Measurements from ENCODE around the gene CFAP61.

CFAP61 gene

DNA sequence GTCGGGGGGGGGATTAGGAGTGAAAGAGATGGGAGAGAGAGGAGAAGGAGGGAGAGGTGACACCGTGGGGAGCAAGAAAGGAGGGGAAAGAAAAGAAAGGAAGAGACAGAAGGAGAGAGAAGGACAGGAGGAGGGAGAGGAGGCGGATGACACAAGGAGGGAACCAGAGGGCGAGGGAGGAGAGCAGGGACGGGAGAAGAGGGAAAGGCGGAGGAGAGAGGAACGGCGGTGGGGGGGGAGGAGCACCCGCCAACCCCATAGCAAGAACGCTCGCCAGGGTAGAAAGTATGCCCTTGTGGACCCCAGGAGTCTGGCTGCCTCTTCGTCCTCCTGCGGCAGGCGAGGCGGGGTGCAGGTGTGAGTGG lies 311.1 kb downstream of the CFAP61 start:
- Histone ChIP-seq H3K4me3 (ENCODE audit: low read length, poor library complexity, severe bottlenecking) (no peak overlapping the region), H3K27me3 (ENCODE audit: insufficient read depth, low read length, poor library complexity, severe bottlenecking) (no peaks in the 10 kb centered on the region), H4K20me1 (ENCODE audit: insufficient read depth, low read length, poor library complexity, severe bottlenecking) (no peaks in the 10 kb centered on the region), H3K9ac (ENCODE audit: low read depth, low read length, poor library complexity, severe bottlenecking) (no peak overlapping the region), H3K4me2 (ENCODE audit: low read depth, low read length, poor library complexity, severe bottlenecking) (no peak overlapping the region), H3K79me2 (ENCODE audit: insufficient read depth, low read length) (no peaks in the 10 kb centered on the region), H3K36me3 (ENCODE audit: insufficient read depth, low read length) (no peaks in the 10 kb centered on the region), H2AFZ (ENCODE audit: low read length) (no peak overlapping the region), H3K4me1 (ENCODE audit: insufficient read depth, low read length, poor library complexity, severe bottlenecking) (peaks cover 6% of the 10 kb centered on the region), H3K9me2 (replicated peaks; ENCODE audit: low read depth, low read length) (no peaks in the 10 kb centered on the region), H3K9me3 (ENCODE audit: insufficient read depth, low read depth, low read length) (no peaks in the 10 kb centered on the region), H3F3A (ENCODE audit: low read depth) (0 out of 2 replicates have a peak, but pooled peaks cover 3% of the 10 kb centered on the region)
- TF ChIP-seq, protein P1, sequence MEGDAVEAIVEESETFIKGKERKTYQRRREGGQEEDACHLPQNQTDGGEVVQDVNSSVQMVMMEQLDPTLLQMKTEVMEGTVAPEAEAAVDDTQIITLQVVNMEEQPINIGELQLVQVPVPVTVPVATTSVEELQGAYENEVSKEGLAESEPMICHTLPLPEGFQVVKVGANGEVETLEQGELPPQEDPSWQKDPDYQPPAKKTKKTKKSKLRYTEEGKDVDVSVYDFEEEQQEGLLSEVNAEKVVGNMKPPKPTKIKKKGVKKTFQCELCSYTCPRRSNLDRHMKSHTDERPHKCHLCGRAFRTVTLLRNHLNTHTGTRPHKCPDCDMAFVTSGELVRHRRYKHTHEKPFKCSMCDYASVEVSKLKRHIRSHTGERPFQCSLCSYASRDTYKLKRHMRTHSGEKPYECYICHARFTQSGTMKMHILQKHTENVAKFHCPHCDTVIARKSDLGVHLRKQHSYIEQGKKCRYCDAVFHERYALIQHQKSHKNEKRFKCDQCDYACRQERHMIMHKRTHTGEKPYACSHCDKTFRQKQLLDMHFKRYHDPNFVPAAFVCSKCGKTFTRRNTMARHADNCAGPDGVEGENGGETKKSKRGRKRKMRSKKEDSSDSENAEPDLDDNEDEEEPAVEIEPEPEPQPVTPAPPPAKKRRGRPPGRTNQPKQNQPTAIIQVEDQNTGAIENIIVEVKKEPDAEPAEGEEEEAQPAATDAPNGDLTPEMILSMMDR (conservative IDR thresholded peaks at IDR 0.05; ENCODE audit: low read length) = no peak
- no peak for TF ChIP-seq EZH2phosphoT487 (IDR thresholded peaks at IDR 0.05; ENCODE audit: borderline replicate concordance)

DNA sequence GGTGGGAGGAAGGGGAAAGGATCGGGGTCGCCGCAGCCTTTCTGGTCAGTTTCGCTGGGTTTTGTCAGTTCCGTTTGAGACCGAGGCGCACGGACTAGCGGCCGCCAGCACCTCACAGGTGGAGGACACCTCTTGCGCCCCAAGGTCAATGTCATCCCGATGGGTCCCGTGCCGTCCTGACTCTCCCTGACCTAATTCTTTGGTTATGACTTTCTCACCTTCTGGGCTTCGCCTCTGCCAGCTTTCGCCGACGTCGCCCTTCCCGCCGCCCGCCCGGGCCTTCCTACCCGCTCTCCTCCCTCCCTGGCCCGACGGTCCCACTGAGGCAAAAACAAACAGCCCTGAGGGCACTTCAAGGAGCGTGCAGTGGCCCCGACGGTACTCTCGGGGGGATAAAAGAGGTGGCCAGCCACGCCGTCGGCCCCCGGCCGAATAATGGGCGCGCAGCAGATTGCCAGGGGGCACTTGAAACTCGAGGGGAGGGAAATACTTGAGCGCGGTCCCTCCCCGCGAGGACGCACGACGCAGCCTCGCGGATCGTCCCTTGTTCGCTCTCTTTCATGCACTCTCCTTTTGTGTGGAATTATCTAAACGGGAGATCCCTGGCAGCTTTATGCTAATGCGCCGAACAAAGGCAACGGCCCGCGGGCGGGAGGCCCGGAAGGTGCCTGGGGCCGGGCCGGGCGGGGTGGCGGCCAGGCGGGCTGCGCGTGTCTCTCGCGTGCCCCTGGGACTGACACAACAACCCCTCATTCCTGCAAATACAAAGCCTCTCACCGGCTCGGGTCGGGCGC lies 311.7 kb downstream of the CFAP61 start:
- Histone ChIP-seq H3K9ac (ENCODE audit: low read depth, low read length, poor library complexity, severe bottlenecking) (no peak overlapping the region), H3K9me2 (replicated peaks; ENCODE audit: low read depth, low read length) (no peaks in the 10 kb centered on the region), H3K4me2 (ENCODE audit: low read depth, low read length, poor library complexity, severe bottlenecking) (no peak overlapping the region), H4K20me1 (ENCODE audit: insufficient read depth, low read length, poor library complexity, severe bottlenecking) (no peaks in the 10 kb centered on the region), H3K4me1 (ENCODE audit: insufficient read depth, low read length, poor library complexity, severe bottlenecking) (peaks cover 6% of the 10 kb centered on the region), H3F3A (ENCODE audit: low read depth) (no peaks in the 10 kb centered on the region), H3K79me2 (ENCODE audit: insufficient read depth, low read length) (no peaks in the 10 kb centered on the region), H3K9me3 (ENCODE audit: insufficient read depth, low read depth, low read length) (no peaks in the 10 kb centered on the region), H3K36me3 (ENCODE audit: insufficient read depth, low read length) (no peaks in the 10 kb centered on the region), H3K27me3 (ENCODE audit: insufficient read depth, low read length, poor library complexity, severe bottlenecking) (no peaks in the 10 kb centered on the region), H2AFZ (ENCODE audit: low read length) (no peak overlapping the region), H3K4me3 (ENCODE audit: low read length, poor library complexity, severe bottlenecking) (no peak overlapping the region)
- TF ChIP-seq, protein P1 (conservative IDR thresholded peaks at IDR 0.05; ENCODE audit: low read length) = no peak
- no peak for TF ChIP-seq EZH2phosphoT487 (IDR thresholded peaks at IDR 0.05; ENCODE audit: borderline replicate concordance)

DNA sequence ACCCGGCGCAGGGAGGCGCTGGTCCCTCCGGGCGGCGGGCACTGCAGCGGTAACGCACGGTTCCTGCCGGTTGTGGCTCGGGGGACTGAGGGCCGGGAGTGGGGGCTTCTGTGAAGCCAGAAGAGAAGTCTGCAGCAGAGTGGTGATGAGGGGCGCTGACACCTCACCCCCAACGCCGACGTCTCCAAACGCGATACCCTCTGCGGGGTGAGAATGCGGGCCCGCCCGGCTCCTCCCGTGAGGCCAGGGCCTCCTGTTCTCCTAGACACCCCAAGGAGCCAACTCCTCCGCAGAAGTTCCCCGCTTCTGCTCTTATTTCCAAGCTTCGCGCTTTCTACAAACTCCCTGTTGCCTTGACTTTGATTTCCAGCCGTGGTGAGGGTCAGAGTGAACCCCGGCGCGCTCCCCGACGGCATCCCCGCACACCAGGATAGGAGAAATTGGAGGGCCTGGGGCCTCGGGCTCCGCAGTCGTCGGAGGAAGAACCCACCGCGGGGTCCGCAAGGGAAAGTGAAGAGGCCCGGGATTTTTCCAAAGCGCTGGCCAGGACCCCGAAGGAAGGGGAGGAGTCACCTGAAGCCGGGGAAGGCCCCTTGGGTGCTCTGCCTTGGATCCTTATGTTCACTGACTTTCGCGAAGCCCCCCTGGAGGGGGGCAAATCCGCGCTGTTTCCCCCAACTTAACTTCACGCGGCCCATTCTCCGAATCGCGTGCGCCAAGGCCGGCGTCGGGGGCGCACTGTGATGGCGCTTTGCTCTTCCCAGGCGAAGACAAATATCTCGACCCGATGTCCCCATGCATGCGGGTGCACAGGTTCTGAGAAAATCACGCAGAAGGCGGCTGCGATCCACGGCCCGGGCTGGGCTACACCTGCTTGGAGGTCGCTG lies 312.5 kb downstream of the CFAP61 start:
- Histone ChIP-seq H2AFZ (ENCODE audit: low read length) (no peak overlapping the region), H3K4me1 (ENCODE audit: insufficient read depth, low read length, poor library complexity, severe bottlenecking) (peaks cover 5% of the 10 kb centered on the region), H3K4me3 (ENCODE audit: low read length, poor library complexity, severe bottlenecking) (no peak overlapping the region), H3K36me3 (ENCODE audit: insufficient read depth, low read length) (no peaks in the 10 kb centered on the region), H3K27me3 (ENCODE audit: insufficient read depth, low read length, poor library complexity, severe bottlenecking) (no peaks in the 10 kb centered on the region), H3K4me2 (ENCODE audit: low read depth, low read length, poor library complexity, severe bottlenecking) (no peak overlapping the region), H4K20me1 (ENCODE audit: insufficient read depth, low read length, poor library complexity, severe bottlenecking) (no peaks in the 10 kb centered on the region), H3K79me2 (ENCODE audit: insufficient read depth, low read length) (no peaks in the 10 kb centered on the region), H3K9me2 (replicated peaks; ENCODE audit: low read depth, low read length) (no peaks in the 10 kb centered on the region), H3F3A (ENCODE audit: low read depth) (no peaks in the 10 kb centered on the region), H3K9me3 (ENCODE audit: insufficient read depth, low read depth, low read length) (no peaks in the 10 kb centered on the region), H3K9ac (ENCODE audit: low read depth, low read length, poor library complexity, severe bottlenecking) (no peak overlapping the region)
- TF ChIP-seq, protein P1 (conservative IDR thresholded peaks at IDR 0.05; ENCODE audit: low read length) = no peak
- TF ChIP-seq EZH2phosphoT487 (IDR thresholded peaks at IDR 0.05; ENCODE audit: borderline replicate concordance) = no peak

All from Loucy (cell line).